Activated CD8-positive, alpha-beta memory T cell treated with anti-CD3 and anti-CD28 coated beads, Interleukin-2, amount 10 ng/mL, durations not matched to agents 7 days and 5 days (primary cell): Measurements from ENCODE around the gene ZNF579. TPM values are rescaled to one million over a fixed set of nuclear protein-coding genes. Genes with fewer than 3 reads are reported as not detected.
A peak's percentile ranks its signal among the peaks of the same experiment; 100 is the strongest.

Experiments
- ATAC-seq: fragments of 150-1000 bp; cut with Tn5 transposase; one replicate; pipeline ENCODE4 v1.10.0; 2021; ENCODE audit warnings: moderate library complexity
- CTCF ChIA-PET: fragments of 350-600 bp; sonication (Branson Sonifier 250); formaldehyde crosslinking; loops from one replicate; lab custom pipeline; 2021; ENCODE audit warnings: antibody characterized with exemption; lab: Charles Lee
- DNase-seq: peaks from one replicate; pipeline ENCODE4 v3.0.0-alpha.2; 2020
- H3K27ac Mint-ChIP-seq: one replicate; pipeline ENCODE4 v1.8.0; 2021; ENCODE audit warnings: mild to moderate bottlenecking, mixed read lengths
- H3K27me3 Mint-ChIP-seq: one replicate; pipeline ENCODE4 v1.8.0; 2021; ENCODE audit warnings: mixed read lengths
- H3K36me3 Mint-ChIP-seq: one replicate; pipeline ENCODE4 v1.8.0; 2021; ENCODE audit warnings: mild to moderate bottlenecking, mixed read lengths
- H3K4me1 Mint-ChIP-seq: one replicate; pipeline ENCODE4 v1.8.0; 2021; ENCODE audit warnings: mixed read lengths
- H3K4me3 Mint-ChIP-seq: one replicate; pipeline ENCODE4 v1.8.0; 2021; ENCODE audit warnings: mild to moderate bottlenecking, moderate library complexity, mixed read lengths
- H3K9me3 Mint-ChIP-seq: one replicate; pipeline ENCODE4 v1.8.0; 2022; ENCODE audit warnings: low read depth, mixed read lengths
- total RNA-seq, 2 experiments: library from RNA; stranded (reverse); gene quantifications; one replicate each; pipeline ENCODE4 v1.2.3, GENCODE V29; 2021

The ZNF579 gene
- total RNA-seq, 2 experiments from 2014 or later = 5.6 to 7.5 TPM

DNA sequence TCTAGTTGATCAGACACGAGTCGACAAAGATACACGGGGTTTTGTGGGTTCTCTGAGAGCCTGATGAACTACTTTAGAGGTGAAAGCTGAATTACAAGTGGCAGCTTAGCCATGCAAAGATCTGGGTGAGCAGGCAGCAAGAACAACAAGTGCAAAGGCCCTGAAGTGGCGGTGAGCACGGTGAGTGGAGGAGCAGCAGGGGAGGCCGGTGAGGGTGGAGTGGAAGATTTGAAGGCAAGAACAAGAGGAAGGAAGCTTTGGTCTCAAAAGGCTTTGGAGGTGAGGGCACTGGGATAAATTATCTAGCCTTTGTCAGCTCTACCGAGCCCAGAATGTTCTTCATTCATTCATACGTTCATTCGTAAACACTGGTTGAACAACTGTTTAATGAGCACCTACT lies 26.2 kb upstream of the ZNF579 start:
- Mint-ChIP-seq H3K27ac (peak overlapping the region; percentile 95), H3K4me3 (peak overlapping the region; percentile 92)
- CTCF ChIA-PET = interaction anchor here (0.9 to 4.2 kb wide), 23 partner anchors 10 to 466 kb away, joined by 3 to 44 read pairs (median 5); partner anchors contain the start of genes U2AF2, ZNF579, ZNF628 and ZNF784

DNA sequence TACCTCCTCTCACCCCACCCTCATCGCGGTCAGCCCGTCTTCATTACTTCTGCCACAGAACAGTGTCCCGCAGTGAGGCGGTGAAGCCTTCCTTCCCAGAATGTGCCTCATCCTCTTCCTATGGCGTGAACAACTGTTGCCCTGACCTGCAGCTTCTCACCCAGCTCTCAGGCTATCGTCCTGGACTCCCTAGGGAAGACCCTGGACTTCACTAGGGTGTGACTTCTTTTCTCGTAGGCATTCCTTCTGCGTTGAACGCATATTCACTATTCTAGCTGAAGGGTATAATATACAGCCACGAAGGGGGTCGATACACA lies 25.8 kb upstream of the ZNF579 start:
- peak overlapping the region; percentile 95 for H3K27ac Mint-ChIP-seq
- no peak for ATAC-seq
- peak overlapping the region; percentile 92 for H3K4me3 Mint-ChIP-seq

More for the DNA sequence above, 26.2 kb upstream of the ZNF579 start:
- Mint-ChIP-seq H3K9me3 (no peaks in the 10 kb centered on the region), H3K4me1 (peaks cover 40% of the 10 kb centered on the region), H3K36me3 (peaks cover 25% of the 10 kb centered on the region), H3K27me3 (no peaks in the 10 kb centered on the region)
- ATAC-seq = no peak
- no peak for DNase-seq

DNA sequence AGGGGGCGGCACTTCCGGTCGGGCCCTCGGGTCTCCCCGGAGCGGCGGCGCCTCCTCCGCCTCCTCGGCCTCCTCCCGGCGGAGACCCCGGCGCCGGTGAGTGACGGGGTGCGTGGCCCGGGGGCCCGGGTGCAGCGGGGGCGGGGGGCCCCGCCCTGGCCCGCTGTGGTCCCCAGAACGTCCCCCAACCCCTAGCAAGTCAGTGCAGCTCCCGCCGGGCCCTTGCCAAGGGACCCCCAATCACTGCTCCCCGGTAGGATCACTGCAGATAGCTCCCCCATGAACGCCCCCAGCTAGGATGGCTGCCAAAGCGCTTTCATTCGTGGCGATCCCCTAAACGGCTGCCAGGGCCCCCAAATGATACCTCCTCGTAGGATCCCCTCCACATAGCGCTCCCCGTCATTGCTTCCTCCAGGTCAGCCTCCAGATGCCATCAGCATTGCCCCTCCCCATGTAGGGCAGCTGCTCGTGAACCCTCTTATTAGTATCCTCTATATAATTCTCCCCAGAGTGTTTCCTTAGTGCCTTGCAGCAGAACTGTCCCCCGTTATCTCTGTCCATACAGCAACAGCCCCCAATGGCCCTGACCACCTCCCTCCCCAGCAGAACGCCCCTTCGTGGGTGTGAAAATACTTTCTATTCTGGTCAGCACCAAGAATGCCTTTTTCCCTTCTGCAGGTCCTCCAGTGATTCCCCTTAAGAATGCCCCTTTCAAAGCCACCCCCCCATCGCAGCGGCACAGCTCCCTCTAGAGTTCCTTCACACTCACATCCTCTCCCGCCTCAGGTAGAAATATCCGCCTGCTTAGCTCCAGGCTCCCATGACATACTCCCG lies 25.2 kb upstream of the ZNF579 start, which contains the start of gene ZNF865:
Gene ZNF865, plus strand, starts transcription at position 11 of the 834 bp plus-strand sequence. CDS start 7,972 bp downstream, outside the sequence.
- H3K27me3 Mint-ChIP-seq = no peaks in the 10 kb centered on the region
- H3K4me3 Mint-ChIP-seq = peak within 1 kb of the TSS; percentile 92
- CTCF ChIA-PET = interaction anchor here (0.6 to 4.2 kb wide), 28 partner anchors 9 to 465 kb away, joined by 3 to 44 read pairs (median 4); partner anchors contain the start of genes ISOC2, U2AF2, ZNF579 and ZNF628
- ATAC-seq (peak; percentile 34), DNase-seq (peak; percentile 83)
- peaks cover 50% of the 10 kb centered on the region for H3K4me1 Mint-ChIP-seq
- peak within 1 kb of the TSS; percentile 95 for H3K27ac Mint-ChIP-seq
- no peaks in the 10 kb centered on the region for H3K9me3 Mint-ChIP-seq
- peaks cover 25% of the 10 kb centered on the region for H3K36me3 Mint-ChIP-seq

More for the DNA sequence above, 25.8 kb upstream of the ZNF579 start:
- peaks cover 25% of the 10 kb centered on the region for H3K36me3 Mint-ChIP-seq
- H3K9me3 Mint-ChIP-seq = no peaks in the 10 kb centered on the region
- no peak for DNase-seq
- no peaks in the 10 kb centered on the region for H3K27me3 Mint-ChIP-seq
- H3K4me1 Mint-ChIP-seq = peaks cover 44% of the 10 kb centered on the region
- CTCF ChIA-PET = interaction anchor here (0.9 to 4.2 kb wide), 25 partner anchors 10 to 465 kb away, joined by 3 to 44 read pairs (median 5); partner anchors contain the start of genes U2AF2, ZNF579, ZNF628 and ZNF784

DNA sequence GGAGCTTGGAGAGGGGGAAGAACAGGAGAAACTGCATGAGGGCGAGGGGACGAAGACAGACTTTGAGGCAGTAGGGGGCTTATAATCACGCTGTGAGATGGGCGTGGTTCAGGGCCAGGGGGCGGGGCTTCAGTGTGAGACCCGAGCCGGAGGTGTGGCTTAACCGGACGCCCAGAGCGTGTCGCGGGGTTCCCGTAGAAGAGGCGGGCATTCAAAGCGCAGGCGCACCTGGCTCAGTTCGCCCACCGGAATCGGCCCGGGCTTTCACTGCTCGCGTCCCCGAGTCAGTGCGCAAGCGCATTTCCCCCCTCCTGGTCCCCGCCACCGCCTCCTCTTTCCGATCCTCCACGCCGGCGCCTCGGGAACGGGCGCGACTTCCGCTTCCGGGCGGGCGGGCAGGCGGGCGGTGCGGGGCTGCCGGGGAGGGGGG lies 24.6 kb upstream of the ZNF579 start:
- CTCF ChIA-PET = interaction anchor here (0.6 to 4.2 kb wide), 19 partner anchors 11 to 350 kb away, joined by 3 to 44 read pairs (median 7); partner anchors contain the start of genes ISOC2, U2AF2, ZNF628 and ZNF784
- Mint-ChIP-seq H3K4me3 (peak overlapping the region; percentile 81), H3K9me3 (no peaks in the 10 kb centered on the region), H3K4me1 (peaks cover 50% of the 10 kb centered on the region), H3K36me3 (peaks cover 25% of the 10 kb centered on the region), H3K27ac (peak overlapping the region; percentile 92), H3K27me3 (no peaks in the 10 kb centered on the region)
- ATAC-seq (peak; percentile 86), DNase-seq (peak; percentile 99)

DNA sequence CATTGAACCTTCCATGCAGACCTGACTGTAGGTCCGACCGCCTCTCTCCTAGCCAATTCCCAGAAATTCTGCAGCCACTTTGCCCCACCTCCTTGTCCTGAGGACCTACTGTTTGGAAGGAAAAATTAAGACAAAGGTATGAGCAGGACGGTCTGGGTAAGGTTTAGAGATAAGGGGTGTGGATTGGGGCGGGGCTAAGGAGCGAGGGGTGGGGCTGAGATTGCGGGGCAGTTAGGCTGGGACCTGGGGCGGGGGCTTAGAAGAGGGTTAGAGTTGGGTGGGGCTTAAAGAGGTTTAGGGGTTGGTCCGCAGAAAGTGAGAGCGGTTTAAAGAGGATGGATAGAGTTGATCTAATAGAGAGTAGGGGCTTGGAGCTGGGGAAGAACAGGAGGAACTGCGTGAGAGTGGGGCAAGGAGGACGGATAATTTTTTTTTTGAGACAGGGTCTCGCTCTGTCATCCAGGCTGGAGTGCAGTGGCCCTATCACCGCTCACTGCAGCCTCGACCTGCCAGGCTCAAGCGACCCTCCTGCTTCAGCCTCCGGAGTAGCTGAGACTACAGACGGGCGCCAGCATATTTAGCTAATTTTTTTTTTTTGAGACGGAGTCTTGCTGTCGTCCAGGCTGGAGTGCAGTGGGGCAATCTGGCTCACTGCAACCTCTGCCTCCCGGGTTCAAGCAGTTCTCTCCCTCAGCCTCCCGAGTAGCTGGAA lies 23.1 kb upstream of the ZNF579 start:
- DNase-seq (no peak), ATAC-seq (no peak)
- CTCF ChIA-PET = interaction anchor here (0.9 to 4.2 kb wide), 8 partner anchors 14 to 142 kb away, joined by 3 to 36 read pairs (median 4); partner anchors contain the start of genes ISOC2, U2AF2 and ZNF628
- peaks cover 17% of the 10 kb centered on the region for H3K36me3 Mint-ChIP-seq
- H3K9me3 Mint-ChIP-seq = no peaks in the 10 kb centered on the region
- H3K4me1 Mint-ChIP-seq = peaks cover 51% of the 10 kb centered on the region
- H3K4me3 Mint-ChIP-seq = peak overlapping the region; percentile 31
- H3K27ac Mint-ChIP-seq = peak overlapping the region; percentile 27
- H3K27me3 Mint-ChIP-seq = no peaks in the 10 kb centered on the region

DNA sequence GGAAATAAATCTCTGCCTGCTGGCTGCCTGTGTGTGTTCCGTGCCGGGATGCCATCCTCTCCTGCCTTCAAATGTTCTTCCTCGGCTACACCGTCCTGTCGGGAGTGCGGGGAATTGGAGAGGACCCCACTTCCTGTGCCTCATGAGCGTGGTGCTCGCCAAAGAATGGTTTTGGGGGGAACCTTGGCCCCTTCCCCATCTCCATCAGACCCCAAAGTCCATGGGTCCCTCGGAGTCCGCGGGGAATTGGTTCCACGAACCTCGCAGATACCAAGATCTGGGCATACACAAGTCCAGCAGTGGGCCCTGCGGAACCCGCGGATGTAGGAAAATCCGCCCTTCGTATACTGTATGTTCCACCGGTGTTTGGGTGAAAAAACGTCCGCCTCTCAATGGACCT lies 22.5 kb upstream of the ZNF579 start:
- CTCF ChIA-PET = interaction anchor here (1.0 to 1.9 kb wide), 2 partner anchors 29 to 86 kb away, joined by 4 to 11 read pairs; no protein-coding TSS in a partner anchor
- H3K4me3 Mint-ChIP-seq = no peak overlapping the region
- H3K27ac Mint-ChIP-seq = no peak overlapping the region
- H3K9me3 Mint-ChIP-seq = no peaks in the 10 kb centered on the region
- no peak for ATAC-seq
- no peaks in the 10 kb centered on the region for H3K27me3 Mint-ChIP-seq
- H3K36me3 Mint-ChIP-seq = peaks cover 14% of the 10 kb centered on the region
- peaks cover 51% of the 10 kb centered on the region for H3K4me1 Mint-ChIP-seq
- DNase-seq = no peak

DNA sequence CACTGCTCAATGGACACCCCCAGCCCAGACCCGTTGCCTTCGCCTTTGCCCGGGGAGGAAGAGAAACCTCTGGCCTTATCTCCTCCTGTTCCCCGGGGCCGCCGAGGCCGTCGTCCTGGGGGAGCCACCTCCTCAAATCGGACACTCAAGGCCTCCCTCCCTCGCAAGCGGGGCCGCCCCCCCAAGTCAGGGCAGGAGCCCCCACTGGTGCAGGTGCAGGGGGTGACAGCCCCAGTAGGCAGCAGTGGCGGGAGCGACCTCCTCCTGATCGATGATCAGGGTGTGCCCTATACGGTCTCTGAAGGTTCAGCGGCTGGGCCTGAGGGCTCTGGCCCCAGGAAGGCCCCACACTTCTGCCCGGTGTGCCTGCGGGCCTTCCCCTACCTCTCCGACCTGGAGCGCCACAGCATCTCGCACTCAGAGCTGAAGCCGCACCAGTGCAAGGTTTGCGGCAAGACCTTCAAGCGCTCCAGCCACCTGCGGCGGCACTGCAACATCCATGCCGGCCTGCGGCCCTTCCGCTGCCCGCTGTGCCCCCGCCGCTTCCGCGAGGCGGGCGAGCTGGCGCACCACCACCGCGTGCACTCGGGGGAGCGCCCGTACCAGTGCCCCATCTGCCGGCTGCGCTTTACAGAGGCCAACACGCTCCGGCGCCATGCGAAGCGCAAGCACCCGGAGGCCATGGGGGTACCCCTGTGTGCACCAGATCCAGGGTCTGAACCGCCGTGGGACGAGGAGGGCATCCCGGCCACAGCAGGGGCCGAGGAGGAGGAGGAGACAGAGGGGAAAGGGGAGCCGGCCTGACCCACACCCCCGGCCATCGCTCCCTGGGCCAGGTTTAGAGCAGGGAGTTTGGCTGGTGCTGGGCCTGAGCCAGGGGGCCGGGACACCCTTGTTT lies 21.7 kb upstream of the ZNF579 start:
- CTCF ChIA-PET = no interaction called here
- H3K36me3 Mint-ChIP-seq = peaks cover 14% of the 10 kb centered on the region
- no peak for ATAC-seq
- no peak overlapping the region for H3K4me3 Mint-ChIP-seq
- peaks cover 43% of the 10 kb centered on the region for H3K4me1 Mint-ChIP-seq
- no peaks in the 10 kb centered on the region for H3K27me3 Mint-ChIP-seq
- H3K9me3 Mint-ChIP-seq = no peaks in the 10 kb centered on the region
- no peak for DNase-seq
- peak overlapping the region; percentile 87 for H3K27ac Mint-ChIP-seq

DNA sequence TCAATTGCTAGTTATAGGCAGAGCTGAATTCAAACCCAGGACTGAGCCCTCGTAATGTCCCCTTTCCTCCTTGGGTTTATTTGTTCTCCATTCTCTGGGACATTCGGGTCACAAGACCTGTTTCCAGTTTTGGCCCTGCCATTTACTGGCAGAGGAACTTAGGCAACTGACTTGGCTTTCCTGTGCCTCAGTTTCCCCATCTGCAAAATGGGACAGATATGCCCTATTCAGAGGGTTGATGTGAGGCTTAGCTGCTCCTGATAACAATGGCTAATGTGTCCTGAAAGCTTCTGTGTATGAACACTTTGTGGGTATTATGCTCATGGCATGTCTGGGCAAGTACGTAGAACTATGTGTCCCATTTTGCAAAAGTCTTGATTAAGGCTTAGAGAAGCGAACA lies 20.4 kb upstream of the ZNF579 start:
- H3K4me1 Mint-ChIP-seq = peaks cover 32% of the 10 kb centered on the region
- CTCF ChIA-PET = interaction anchor here (1.9 to 4.2 kb wide), 2 partner anchors 32 to 42 kb away, joined by 5 to 31 read pairs; partner anchors contain the start of gene ZNF581
- H3K36me3 Mint-ChIP-seq = peaks cover 21% of the 10 kb centered on the region
- DNase-seq (no peak), ATAC-seq (no peak)
- peak overlapping the region; percentile 87 for H3K27ac Mint-ChIP-seq
- no peaks in the 10 kb centered on the region for H3K9me3 Mint-ChIP-seq
- H3K4me3 Mint-ChIP-seq = peak overlapping the region; percentile 82
- H3K27me3 Mint-ChIP-seq = no peaks in the 10 kb centered on the region

DNA sequence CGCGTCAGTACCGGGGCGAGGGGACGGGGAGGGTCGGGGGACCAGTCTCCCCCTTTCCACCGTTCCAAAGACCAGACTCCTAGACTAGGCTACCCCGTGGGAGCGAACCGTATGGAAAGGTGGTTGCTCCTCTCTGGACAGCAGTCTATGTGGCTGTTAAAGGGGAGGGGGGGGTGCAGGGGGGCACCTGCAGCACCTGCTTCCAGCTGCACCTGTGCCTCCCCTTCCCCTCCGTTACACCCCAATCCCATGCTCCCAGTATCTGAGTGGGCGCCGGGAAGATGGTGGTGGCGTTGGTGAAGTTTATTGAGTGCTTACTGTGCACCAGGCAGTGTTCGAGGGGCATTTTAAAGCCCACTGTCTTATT lies 20.0 kb upstream of the ZNF579 start:
- Mint-ChIP-seq H3K27ac (peak overlapping the region; percentile 87), H3K4me3 (peak overlapping the region; percentile 82), H3K27me3 (no peaks in the 10 kb centered on the region), H3K4me1 (peaks cover 29% of the 10 kb centered on the region), H3K9me3 (no peaks in the 10 kb centered on the region), H3K36me3 (peaks cover 25% of the 10 kb centered on the region)
- ATAC-seq = no peak
- CTCF ChIA-PET = interaction anchor here (0.6 to 4.2 kb wide), 3 partner anchors 32 to 816 kb away, joined by 3 to 31 read pairs (median 5); partner anchors contain the start of gene ZNF581
- DNase-seq = peak; percentile 44

DNA sequence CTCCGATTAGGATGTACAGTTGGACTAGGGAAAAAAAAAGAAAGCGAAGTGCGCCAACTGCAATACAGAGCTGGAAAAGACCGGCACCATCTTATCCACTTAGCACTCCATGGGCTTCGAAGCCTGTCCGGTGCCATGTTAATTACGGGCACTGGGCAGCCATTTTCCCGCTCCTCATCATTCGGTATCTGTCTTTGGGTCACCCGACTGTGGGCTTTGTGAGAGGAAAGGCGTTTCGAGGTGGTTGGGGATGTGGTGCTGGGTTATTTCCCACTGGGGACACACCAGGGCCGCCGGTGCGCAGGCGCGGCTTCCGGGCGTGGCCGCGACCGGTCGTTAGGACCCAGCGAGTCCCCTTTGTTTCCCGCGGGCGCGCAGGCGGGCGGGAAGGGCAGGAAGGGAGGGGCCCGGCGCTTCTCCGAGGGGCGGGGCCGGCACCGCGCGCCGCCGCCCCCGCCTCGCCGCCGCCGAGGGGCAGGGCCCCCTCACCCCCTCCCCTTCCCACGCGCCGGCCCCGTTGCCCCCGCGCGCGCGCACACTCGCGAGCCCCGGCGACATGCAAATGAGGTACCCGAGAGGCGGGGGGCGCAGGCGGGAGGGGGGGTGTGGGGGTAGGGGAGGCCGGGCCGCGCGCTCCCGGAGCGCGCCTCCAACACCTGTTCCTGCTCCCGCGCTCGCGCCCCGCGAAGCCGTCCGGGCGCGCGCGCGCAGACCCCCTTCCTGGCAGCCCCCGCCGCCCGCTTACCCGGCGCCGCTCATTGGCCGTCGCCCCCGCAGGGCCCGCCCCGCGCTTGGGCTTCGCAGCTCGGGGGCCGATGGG lies 19.4 kb upstream of the ZNF579 start, which contains the start of gene ZNF524:
Gene ZNF524, plus strand, starts transcription at position 447 of the 820 bp plus-strand sequence. CDS start 1,825 bp downstream, outside the sequence.
- peak; percentile 90 for DNase-seq
- CTCF ChIA-PET = interaction anchor here (0.6 to 4.2 kb wide), 13 partner anchors 13 to 816 kb away, joined by 3 to 31 read pairs (median 5); partner anchors contain the start of genes CCDC106, U2AF2, ZNF581 and ZNF628
- peak; percentile 63 for ATAC-seq
- Mint-ChIP-seq H3K27ac (peak within 1 kb of the TSS; percentile 99), H3K4me1 (peaks cover 29% of the 10 kb centered on the region), H3K9me3 (no peaks in the 10 kb centered on the region), H3K36me3 (peaks cover 31% of the 10 kb centered on the region), H3K27me3 (no peaks in the 10 kb centered on the region), H3K4me3 (peak within 1 kb of the TSS; percentile 86)

DNA sequence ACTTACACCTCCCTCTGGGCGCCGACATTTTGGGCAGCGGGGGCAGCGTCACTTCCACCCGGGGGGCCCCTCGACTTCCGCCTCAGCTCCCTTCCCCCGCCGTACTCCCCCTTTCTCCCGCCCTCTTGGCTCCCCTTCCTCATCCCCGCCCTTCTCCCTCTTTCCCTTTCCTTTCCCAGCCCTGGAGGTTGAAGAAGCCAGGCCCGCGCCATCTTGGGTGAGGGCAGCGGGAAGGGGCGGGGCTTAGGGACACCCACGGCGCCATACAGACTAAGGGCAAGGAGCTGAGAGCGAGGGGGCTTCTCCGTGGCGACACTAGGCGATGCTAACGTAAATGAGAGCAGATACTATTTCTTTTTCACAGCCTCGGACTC lies 18.8 kb upstream of the ZNF579 start, which contains the start of gene FIZ1:
Gene FIZ1, minus strand, starts transcription at position 50 of the 374 bp plus-strand sequence. CDS start 1,652 bp downstream, outside the sequence.
- Mint-ChIP-seq H3K36me3 (peaks cover 35% of the 10 kb centered on the region), H3K9me3 (no peaks in the 10 kb centered on the region), H3K4me1 (peaks cover 25% of the 10 kb centered on the region), H3K27ac (peak within 1 kb of the TSS; percentile 99), H3K4me3 (peak within 1 kb of the TSS; percentile 86), H3K27me3 (no peaks in the 10 kb centered on the region)
- peak; percentile 77 for ATAC-seq
- CTCF ChIA-PET = interaction anchor here (0.7 to 4.2 kb wide), 12 partner anchors 12 to 345 kb away, joined by 3 to 31 read pairs (median 6); partner anchors contain the start of genes CCDC106, U2AF2, ZNF581 and ZNF628
- peak; percentile 98 for DNase-seq
